Duodenal mucosa (tissue), 2 donors: ENCODE results near the gene CXCL6.

Experiments used
- H3K27ac ChIP-seq: one replicate; pipeline ENCODE4 v1.7.0; 2013; ENCODE audit warnings: low read depth, low read length
- H3K27me3 ChIP-seq, 2 donors: one replicate each; pipeline ENCODE4 v1.7.0; 2013; ENCODE audit warnings: low read length in 2 of 2, control low read depth in 1 of 2; ENCODE audit not compliant: insufficient read depth in 2 of 2, control insufficient read depth in 1 of 2
- H3K36me3 ChIP-seq, 2 donors: one replicate each; pipeline ENCODE4 v1.7.0; 2013; ENCODE audit warnings: low read length in 2 of 2, control low read depth in 1 of 2; ENCODE audit not compliant: insufficient read depth in 2 of 2, control insufficient read depth in 1 of 2
- H3K4me1 ChIP-seq, 2 donors: one replicate each; pipeline ENCODE4 v1.7.0; 2013; ENCODE audit warnings: low read length in 2 of 2, control low read depth in 1 of 2; ENCODE audit not compliant: insufficient read depth in 2 of 2, control insufficient read depth in 1 of 2
- H3K4me3 ChIP-seq, 2 donors: one replicate each; pipeline ENCODE4 v1.7.0; 2013; ENCODE audit warnings: low read length in 2 of 2, low read depth in 1 of 2
- H3K9ac ChIP-seq, 2 donors: one replicate each; pipeline ENCODE4 v1.7.0; 2013; ENCODE audit warnings: low read length in 2 of 2, low read depth in 1 of 2
- H3K9me3 ChIP-seq, 2 donors: one replicate each; pipeline ENCODE4 v1.7.0; 2013; ENCODE audit warnings: low read length in 2 of 2, control low read depth in 1 of 2; ENCODE audit not compliant: control insufficient read depth in 1 of 2

The CXCL6 gene

DNA sequence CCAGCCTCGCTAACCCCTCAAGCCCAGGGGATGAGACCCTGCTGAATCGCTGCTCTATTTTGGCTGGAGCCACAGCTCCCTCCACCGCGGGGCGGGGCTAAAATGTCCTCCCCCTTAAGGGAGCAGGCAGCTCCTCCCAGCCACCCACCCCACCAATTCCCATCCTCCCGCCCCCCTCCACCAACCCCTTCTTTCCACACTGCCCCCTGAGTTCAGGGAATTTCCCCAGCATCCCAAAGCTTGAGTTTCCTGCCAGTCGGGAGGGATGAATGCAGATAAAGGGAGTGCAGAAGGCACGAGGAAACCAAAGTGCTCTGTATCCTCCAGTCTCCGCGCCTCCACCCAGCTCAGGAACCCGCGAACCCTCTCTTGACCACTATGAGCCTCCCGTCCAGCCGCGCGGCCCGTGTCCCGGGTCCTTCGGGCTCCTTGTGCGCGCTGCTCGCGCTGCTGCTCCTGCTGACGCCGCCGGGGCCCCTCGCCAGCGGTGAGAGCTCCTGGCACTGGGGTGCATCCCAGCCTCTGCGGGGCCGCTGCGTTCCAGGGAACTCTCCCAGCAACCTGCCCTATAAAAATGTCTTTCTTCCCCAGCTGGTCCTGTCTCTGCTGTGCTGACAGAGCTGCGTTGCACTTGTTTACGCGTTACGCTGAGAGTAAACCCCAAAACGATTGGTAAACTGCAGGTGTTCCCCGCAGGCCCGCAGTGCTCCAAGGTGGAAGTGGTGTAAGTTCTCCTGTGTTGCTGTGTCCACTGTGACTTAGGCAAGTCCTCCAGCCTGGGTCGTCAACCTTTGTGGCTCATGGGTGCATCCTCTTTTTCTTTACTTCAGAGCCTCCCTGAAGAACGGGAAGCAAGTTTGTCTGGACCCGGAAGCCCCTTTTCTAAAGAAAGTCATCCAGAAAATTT is at the start of gene CXCL6:
Gene CXCL6, plus strand, starts transcription at position 306 of the 907 bp plus-strand sequence. Its CDS starts 73 bp downstream, at position 379.
- Histone ChIP-seq H3K4me3 (peak within 1 kb of the TSS; percentile 57 to 67), H3K9me3 (no peaks in the 10 kb centered on the region), H3K36me3 (no peaks in the 10 kb centered on the region), H3K27ac (no peak within 1 kb of the TSS), H3K9ac (peak within 1 kb of the TSS in 1 of 2 donors; percentile 44), H3K4me1 (peaks cover 3 to 7% of the 10 kb centered on the region in 2 donors), H3K27me3 (peaks cover 6 to 10% of the 10 kb centered on the region in 2 donors)

- no peak overlapping the region for H3K9ac ChIP-seq
- H3K27ac ChIP-seq = no peak overlapping the region
- H3K4me1 ChIP-seq = no peaks in the 10 kb centered on the region
- no peaks in the 10 kb centered on the region for H3K27me3 ChIP-seq
- H3K4me3 ChIP-seq = no peak overlapping the region
- no peaks in the 10 kb centered on the region for H3K9me3 ChIP-seq
- no peaks in the 10 kb centered on the region for H3K36me3 ChIP-seq
Observed at GRCh38 chr4:73788411-73788810, 48.1 kb upstream of the CXCL6 start.

DNA sequence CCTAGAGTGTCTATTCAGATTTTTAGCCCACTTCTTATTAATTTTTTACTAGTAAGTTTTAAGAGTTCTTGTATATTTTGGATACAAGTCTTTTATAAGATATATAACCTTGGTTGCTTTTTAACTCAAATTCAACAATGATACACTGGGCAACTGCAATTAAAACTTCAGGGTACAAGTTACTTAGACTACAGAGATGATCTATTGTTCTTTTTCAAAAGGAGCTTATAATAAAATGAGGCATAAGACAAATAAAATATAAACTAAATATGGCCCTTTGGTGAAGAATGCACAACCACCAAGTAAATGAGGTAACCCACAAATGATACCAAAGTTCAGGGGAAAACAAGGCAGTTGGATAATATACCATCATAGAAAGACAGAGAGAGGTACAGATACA is 37.6 kb upstream of the CXCL6 start:
- H3K4me1 ChIP-seq = no peaks in the 10 kb centered on the region
- no peaks in the 10 kb centered on the region for H3K27me3 ChIP-seq
- H3K36me3 ChIP-seq = no peaks in the 10 kb centered on the region
- no peak overlapping the region for H3K4me3 ChIP-seq
- no peaks in the 10 kb centered on the region for H3K9me3 ChIP-seq
- no peak overlapping the region for H3K9ac ChIP-seq
- no peak overlapping the region for H3K27ac ChIP-seq

DNA sequence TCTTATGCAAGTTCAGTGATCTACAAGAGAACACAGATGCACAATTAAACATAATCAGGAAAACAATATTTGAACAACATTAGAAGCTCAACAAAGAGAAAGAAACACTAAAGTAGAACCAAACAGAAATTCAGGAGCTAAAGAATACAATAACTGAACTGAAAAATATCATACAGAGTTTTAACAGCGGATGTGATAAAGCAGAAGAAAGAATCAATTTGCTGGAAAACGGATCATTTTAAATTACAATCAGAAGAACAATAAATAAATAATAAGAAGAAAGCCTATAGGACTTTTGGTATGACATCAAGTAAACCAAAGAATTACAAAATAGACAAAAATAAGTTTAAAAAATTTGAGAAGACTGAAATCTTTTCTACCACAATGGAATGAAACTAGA is 36.3 kb upstream of the CXCL6 start:
- Histone ChIP-seq H3K4me1 (no peaks in the 10 kb centered on the region), H3K36me3 (no peaks in the 10 kb centered on the region), H3K9ac (no peak overlapping the region), H3K4me3 (no peak overlapping the region), H3K9me3 (no peaks in the 10 kb centered on the region), H3K27me3 (no peaks in the 10 kb centered on the region), H3K27ac (no peak overlapping the region)

- Histone ChIP-seq H3K36me3 (no peaks in the 10 kb centered on the region), H3K4me1 (no peaks in the 10 kb centered on the region), H3K9ac (no peak overlapping the region), H3K27ac (no peak overlapping the region), H3K27me3 (no peaks in the 10 kb centered on the region), H3K9me3 (no peaks in the 10 kb centered on the region), H3K4me3 (no peak overlapping the region)
Observed at GRCh38 chr4:73801692-73802091, 34.8 kb upstream of the CXCL6 start.

GRCh38 chr4:73803213-73803612 is 33.3 kb upstream of the CXCL6 start:
- no peaks in the 10 kb centered on the region for H3K9me3 ChIP-seq
- no peak overlapping the region for H3K27ac ChIP-seq
- H3K9ac ChIP-seq = no peak overlapping the region
- H3K36me3 ChIP-seq = no peaks in the 10 kb centered on the region
- no peaks in the 10 kb centered on the region for H3K4me1 ChIP-seq
- no peaks in the 10 kb centered on the region for H3K27me3 ChIP-seq
- H3K4me3 ChIP-seq = no peak overlapping the region

GRCh38 chr4:73810191-73810590 is 26.3 kb upstream of the CXCL6 start:
- no peaks in the 10 kb centered on the region for H3K27me3 ChIP-seq
- no peak overlapping the region for H3K4me3 ChIP-seq
- H3K9ac ChIP-seq = no peak overlapping the region
- H3K4me1 ChIP-seq = no peaks in the 10 kb centered on the region
- no peaks in the 10 kb centered on the region for H3K36me3 ChIP-seq
- H3K9me3 ChIP-seq = no peaks in the 10 kb centered on the region
- no peak overlapping the region for H3K27ac ChIP-seq

- Histone ChIP-seq H3K4me3 (no peak overlapping the region), H3K9me3 (no peaks in the 10 kb centered on the region), H3K27ac (no peak overlapping the region), H3K9ac (no peak overlapping the region), H3K36me3 (no peaks in the 10 kb centered on the region), H3K27me3 (no peaks in the 10 kb centered on the region), H3K4me1 (no peaks in the 10 kb centered on the region)
Observed at GRCh38 chr4:73811841-73812240, 24.6 kb upstream of the CXCL6 start.

DNA sequence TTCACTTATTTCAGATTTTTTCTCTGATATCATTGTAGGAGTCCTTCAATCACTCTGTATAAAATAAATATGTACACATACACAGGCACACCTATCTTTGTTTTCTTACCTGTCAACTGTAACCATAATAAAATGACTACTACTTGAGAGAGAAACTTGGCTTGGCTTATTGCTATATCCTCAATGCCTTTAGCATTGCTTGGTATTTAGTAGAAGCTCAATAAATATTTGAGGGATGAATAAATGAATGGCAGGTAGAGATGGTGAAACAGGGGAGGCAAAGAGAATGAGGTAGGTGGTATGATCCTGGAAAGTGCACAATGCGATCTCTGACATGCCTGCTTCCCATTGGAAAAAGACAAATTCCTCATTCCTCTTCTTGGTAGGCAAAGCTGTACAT is 21.8 kb upstream of the CXCL6 start:
- H3K27ac ChIP-seq = no peak overlapping the region
- H3K4me1 ChIP-seq = no peaks in the 10 kb centered on the region

GRCh38 chr4:73815145-73815544 is 21.3 kb upstream of the CXCL6 start:
- Histone ChIP-seq H3K9me3 (no peaks in the 10 kb centered on the region), H3K9ac (no peak overlapping the region), H3K4me1 (no peaks in the 10 kb centered on the region), H3K27ac (no peak overlapping the region), H3K27me3 (no peaks in the 10 kb centered on the region), H3K36me3 (no peaks in the 10 kb centered on the region), H3K4me3 (no peak overlapping the region)

More for the DNA sequence above, 21.8 kb upstream of the CXCL6 start:
- H3K36me3 ChIP-seq = no peaks in the 10 kb centered on the region
- no peak overlapping the region for H3K9ac ChIP-seq
- no peaks in the 10 kb centered on the region for H3K27me3 ChIP-seq
- H3K4me3 ChIP-seq = no peak overlapping the region
- no peaks in the 10 kb centered on the region for H3K9me3 ChIP-seq
